HepG2 (cell line): ENCODE results near the gene RACGAP1. TPM values are rescaled to one million over a fixed set of nuclear protein-coding genes. Genes with fewer than 3 reads are reported as not detected.

Experiments used
- GRHL1 ChIP-seq: sonication (generic); formaldehyde crosslinking; conservative IDR thresholded peaks from 2 replicates; pipeline ENCODE4 v1.8.0; 2022; ENCODE audit warnings: missing genetic modification reagents
- HMG20B ChIP-seq: conservative IDR thresholded peaks from 2 replicates; pipeline ENCODE4 v1.6.1; 2016; ENCODE audit warnings: missing genetic modification reagents, missing compliant biosample characterization
- NR0B2 ChIP-seq: sonication (generic); formaldehyde crosslinking; IDR thresholded peaks from 2 replicates; pipeline ENCODE4 v1.4.0; 2020; ENCODE audit warnings: mild to moderate bottlenecking, missing genetic modification reagents
- PITX1 ChIP-seq: sonication (generic); formaldehyde crosslinking; IDR thresholded peaks from 2 replicates; pipeline ENCODE4 v1.5.1; 2020; ENCODE audit warnings: mild to moderate bottlenecking, missing genetic modification reagents
- ZBTB26 ChIP-seq: IDR thresholded peaks from 2 replicates; pipeline ENCODE4 v1.6.1; 2016; ENCODE audit warnings: missing compliant biosample characterization, missing genetic modification reagents, borderline replicate concordance
- ZBTB4 ChIP-seq: sonication (generic); formaldehyde crosslinking; IDR thresholded peaks from 2 replicates; pipeline ENCODE4 v1.4.0; 2020; ENCODE audit warnings: missing genetic modification reagents, mild to moderate bottlenecking, borderline replicate concordance
- ZHX2 ChIP-seq, 2 experiments: sonication (generic) in 1 of 2; formaldehyde crosslinking in 1 of 2; IDR thresholded peaks; 2 replicates each; pipeline versions ENCODE4 v1.6.1 to v1.9.0; 2014 to 2022; ENCODE audit warnings: antibody characterized with exemption in 1 of 2, borderline replicate concordance in 1 of 2, inconsistent platforms in 1 of 2, low read depth in 1 of 2, missing genetic modification reagents in 1 of 2
- polyA plus RNA-seq, 8 experiments: library from polyadenylated mRNA; depleted of rRNA in 3 of 8; stranded (reverse) in 7 of 8; unstranded in 1 of 8; fragments of >200 nt; fragmentation: Illumina TruSeq in 4 of 8; extraction: Trizol in 4 of 8; gene quantifications; 2 replicates each; pipeline versions ENCODE4 v1.2.1 to v1.2.3, GENCODE V29; 2011 to 2016; ENCODE audit warnings: low read depth in 4 of 8, missing spikeins in 1 of 8, mixed read lengths in 1 of 8; ENCODE audit not compliant: insufficient read depth in 1 of 8
- total RNA-seq, 5 experiments: library from RNA; depleted of rRNA; stranded (reverse); fragments of >200 nt; fragmentation: Illumina TruSeq; extraction: Trizol; gene quantifications; 2 replicates each; pipeline ENCODE4 v1.2.3, GENCODE V29; 2016; ENCODE audit warnings: low read depth in 1 of 5
- TF ChIP-seq, protein P1 (sequence below): IDR thresholded peaks from 2 replicates; pipeline ENCODE4 v1.4.0; 2020; ENCODE audit warnings: mild to moderate bottlenecking, missing genetic modification reagents
- TF ChIP-seq, protein P2 (sequence below): sonication (generic); IDR thresholded peaks from 2 replicates; pipeline ENCODE4 v1.6.1; 2016; ENCODE audit warnings: low read depth, borderline replicate concordance

Gene RACGAP1
- total and polyA plus RNA-seq, 2 of the 13 experiments (the other 11 are each of a cell fraction or from before 2014, with no cell fraction given), result 16.7 to 57.9 TPM

DNA sequence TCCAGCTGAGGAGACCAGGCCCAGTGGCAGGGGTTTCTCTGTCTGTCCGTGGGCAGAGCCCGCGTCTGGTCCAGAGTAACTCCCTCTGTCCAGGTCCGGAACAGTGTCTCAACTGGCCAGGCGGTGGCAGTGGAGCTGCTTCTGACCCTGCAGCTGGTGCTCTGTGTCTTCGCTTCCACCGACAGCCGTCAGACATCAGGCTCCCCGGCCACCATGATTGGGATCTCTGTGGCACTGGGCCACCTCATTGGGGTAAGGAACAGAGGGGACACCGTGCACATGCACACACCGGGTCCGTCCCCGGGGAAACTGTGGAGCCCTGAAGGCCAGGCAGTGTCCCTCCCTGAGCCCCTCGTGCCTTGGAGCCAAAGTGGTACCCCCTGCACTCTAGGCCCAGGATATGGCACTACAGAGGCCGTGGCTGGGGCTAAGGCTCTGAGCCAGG, 51.0 kb downstream of the RACGAP1 start (continued):
- TF ChIP-seq, protein P1, sequence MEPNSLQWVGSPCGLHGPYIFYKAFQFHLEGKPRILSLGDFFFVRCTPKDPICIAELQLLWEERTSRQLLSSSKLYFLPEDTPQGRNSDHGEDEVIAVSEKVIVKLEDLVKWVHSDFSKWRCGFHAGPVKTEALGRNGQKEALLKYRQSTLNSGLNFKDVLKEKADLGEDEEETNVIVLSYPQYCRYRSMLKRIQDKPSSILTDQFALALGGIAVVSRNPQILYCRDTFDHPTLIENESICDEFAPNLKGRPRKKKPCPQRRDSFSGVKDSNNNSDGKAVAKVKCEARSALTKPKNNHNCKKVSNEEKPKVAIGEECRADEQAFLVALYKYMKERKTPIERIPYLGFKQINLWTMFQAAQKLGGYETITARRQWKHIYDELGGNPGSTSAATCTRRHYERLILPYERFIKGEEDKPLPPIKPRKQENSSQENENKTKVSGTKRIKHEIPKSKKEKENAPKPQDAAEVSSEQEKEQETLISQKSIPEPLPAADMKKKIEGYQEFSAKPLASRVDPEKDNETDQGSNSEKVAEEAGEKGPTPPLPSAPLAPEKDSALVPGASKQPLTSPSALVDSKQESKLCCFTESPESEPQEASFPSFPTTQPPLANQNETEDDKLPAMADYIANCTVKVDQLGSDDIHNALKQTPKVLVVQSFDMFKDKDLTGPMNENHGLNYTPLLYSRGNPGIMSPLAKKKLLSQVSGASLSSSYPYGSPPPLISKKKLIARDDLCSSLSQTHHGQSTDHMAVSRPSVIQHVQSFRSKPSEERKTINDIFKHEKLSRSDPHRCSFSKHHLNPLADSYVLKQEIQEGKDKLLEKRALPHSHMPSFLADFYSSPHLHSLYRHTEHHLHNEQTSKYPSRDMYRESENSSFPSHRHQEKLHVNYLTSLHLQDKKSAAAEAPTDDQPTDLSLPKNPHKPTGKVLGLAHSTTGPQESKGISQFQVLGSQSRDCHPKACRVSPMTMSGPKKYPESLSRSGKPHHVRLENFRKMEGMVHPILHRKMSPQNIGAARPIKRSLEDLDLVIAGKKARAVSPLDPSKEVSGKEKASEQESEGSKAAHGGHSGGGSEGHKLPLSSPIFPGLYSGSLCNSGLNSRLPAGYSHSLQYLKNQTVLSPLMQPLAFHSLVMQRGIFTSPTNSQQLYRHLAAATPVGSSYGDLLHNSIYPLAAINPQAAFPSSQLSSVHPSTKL, result 0 out of 2 replicates have a peak, but pooled peaks have one; percentile 17
- TF ChIP-seq ZBTB4 (no peak), ZHX2 (IDR thresholded peaks at IDR 0.05; ENCODE audit: low read depth) (no peak), ZHX2 (CRISPR knock-in tag; IDR thresholded peaks at IDR 0.05; ENCODE audit: borderline replicate concordance) (no peak), NR0B2 (CRISPR knock-in tag) (no peak), HMG20B (CRISPR knock-in tag) (no peak), ZBTB26 (peak; percentile 59), PITX1 (peak; percentile 22; the same call in 1 of the 2 replicates), GRHL1 (no peak)
- TF ChIP-seq, protein P2, sequence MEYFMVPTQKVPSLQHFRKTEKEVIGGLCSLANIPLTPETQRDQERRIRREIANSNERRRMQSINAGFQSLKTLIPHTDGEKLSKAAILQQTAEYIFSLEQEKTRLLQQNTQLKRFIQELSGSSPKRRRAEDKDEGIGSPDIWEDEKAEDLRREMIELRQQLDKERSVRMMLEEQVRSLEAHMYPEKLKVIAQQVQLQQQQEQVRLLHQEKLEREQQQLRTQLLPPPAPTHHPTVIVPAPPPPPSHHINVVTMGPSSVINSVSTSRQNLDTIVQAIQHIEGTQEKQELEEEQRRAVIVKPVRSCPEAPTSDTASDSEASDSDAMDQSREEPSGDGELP, result peak; percentile 59; the same call in 1 of the 2 replicates
